Measurements from ENCODE around the gene OR10G4. TPM values are rescaled to one million over a fixed set of nuclear protein-coding genes. Genes with fewer than 3 reads are reported as not detected.
A peak's percentile ranks its signal among the peaks of the same experiment; 100 is the strongest.

OR10G4 gene
- total and polyA plus RNA-seq, 2 of the 8 experiments (the other 6 are each of a cell fraction or from before 2014, with no cell fraction given) = 0.14 TPM; not detected in 1

GRCh38 chr11:123976770-123977560 lies 35.8 kb upstream of the OR10G4 start:
- Histone ChIP-seq H2AFZ (ENCODE audit: low read length) (no peak overlapping the region; the same call in 1 of the 2 replicates), H3K14ac (ENCODE audit: insufficient read length) (peak overlapping the region; percentile 52), H4K8ac (ENCODE audit: extremely low read depth, insufficient read depth, low read length) (no peak overlapping the region), H3K18ac (ENCODE audit: extremely low read depth, low read length) (no peak overlapping the region), H3K36me3 (ENCODE audit: control insufficient read depth in 2 of 4, insufficient read depth in 4 of 4, low read length in 3 of 4) (no peaks in the 10 kb centered on the region), H2BK15ac (ENCODE audit: low read length) (no peak overlapping the region), H3K9me3 (ENCODE audit: insufficient read depth in 2 of 2, low read depth in 1 of 2, low read length in 1 of 2) (no peaks in the 10 kb centered on the region), H3K56ac (replicated peaks; ENCODE audit: insufficient read length, low read depth, low read length) (no peak overlapping the region), H3K4me2 (ENCODE audit: insufficient read depth in 1 of 2, low read depth in 2 of 2, low read length in 2 of 2) (no peak overlapping the region), H4K91ac (replicated peaks; ENCODE audit: insufficient read length, low read length) (no peak overlapping the region), H2AK5ac (ENCODE audit: low read depth, low read length) (no peak overlapping the region), H2BK120ac (replicated peaks; ENCODE audit: low read depth, low read length) (no peak overlapping the region), H3K79me1 (ENCODE audit: low read depth, low read length) (no peaks in the 10 kb centered on the region), H4K20me1 (replicated peaks in 1 of 2; ENCODE audit: control insufficient read depth in 1 of 2, insufficient read depth in 2 of 2, low read length in 2 of 2) (no peaks in the 10 kb centered on the region), H3K9ac (replicated peaks in 1 of 4; ENCODE audit: extremely low read depth in 1 of 4, low read depth in 3 of 4, low read length in 3 of 4) (no peak overlapping the region), H4K5ac (ENCODE audit: insufficient read length, low read depth, low read length) (no peak overlapping the region), H3K27ac (ENCODE audit: low read depth, low read length) (no peak overlapping the region), H3K23ac (ENCODE audit: insufficient read length) (no peak overlapping the region), H3K4me1 (replicated peaks in 1 of 4; ENCODE audit: control insufficient read depth in 3 of 4, insufficient read depth in 4 of 4, low read length in 3 of 4) (0 out of 7 replicates have a peak, but pooled peaks cover 0 to 2% (median 0%) of the 10 kb centered on the region in 4 experiments), H3K79me2 (ENCODE audit: control insufficient read depth in 1 of 2, insufficient read depth in 2 of 2, low read length in 2 of 2) (no peaks in the 10 kb centered on the region), H3K4me3 (ENCODE audit: extremely low read depth in 1 of 4, insufficient read depth in 2 of 4, low read depth in 3 of 4, low read length in 4 of 4) (no peak overlapping the region), H3K23me2 (ENCODE audit: low read depth, low read length) (no peaks in the 10 kb centered on the region), H2BK20ac (ENCODE audit: low read length) (no peak overlapping the region), H2BK12ac (ENCODE audit: low read depth, low read length) (peak overlapping the region; percentile 21; the same call in 1 of the 2 replicates), H2BK5ac (ENCODE audit: low read depth, low read length) (no peak overlapping the region), H3K4ac (replicated peaks; ENCODE audit: insufficient read length, low read depth, low read length) (no peak overlapping the region), H3K27me3 (replicated peaks in 1 of 4; ENCODE audit: control insufficient read depth in 3 of 4, extremely low read depth in 1 of 4, insufficient read depth in 3 of 4, low read length in 3 of 4) (no peaks in the 10 kb centered on the region)
- DNase-seq (ENCODE audit: low read depth in 1 of 2, low spot score in 2 of 2) (no peak), FAIRE-seq (no peak)
- ChIA-PET POLR2A (ENCODE audit: partially characterized antibody) (no interaction called here), CTCF (ENCODE audit: partially characterized antibody) (interaction anchor here (0.7 to 1.5 kb wide), 2 partner anchors 21 to 330 kb away, joined by 3 to 4 read pairs; no protein-coding TSS in a partner anchor)
- WGBS, 2 experiments (ENCODE audit: extremely low coverage in 1 of 2, insufficient coverage in 1 of 2, insufficient read length in 1 of 2, insufficient replicate concordance in 2 of 2, low coverage in 1 of 2, low lambda C conversion rate in 2 of 2, missing lambda C conversion rate in 1 of 2) = 90% methylated on average over 17 of the region's 18 CpGs; no CpG with 5 or more reads in 1 of the 2 experiments
- TF ChIP-seq JUND (IDR thresholded peaks at IDR 0.05; ENCODE audit: low read length) = no peak
- TF ChIP-seq TAF7 (optimal IDR thresholded peaks at IDR 0.05; ENCODE audit: borderline replicate concordance, low read depth, low read length) = no peak
- no peak for TF ChIP-seq RAD21 (IDR thresholded peaks at IDR 0.05 in 1 of 2, conservative IDR thresholded peaks at IDR 0.05 in 1 of 2; ENCODE audit: low read depth in 2 of 2, low read length in 2 of 2)
- TF ChIP-seq USF2 (IDR thresholded peaks at IDR 0.05; ENCODE audit: low read length) = no peak
- TF ChIP-seq SIRT6 (IDR thresholded peaks at IDR 0.05; ENCODE audit: low read length) = no peak
- TF ChIP-seq MAFK (IDR thresholded peaks at IDR 0.05; ENCODE audit: low read depth, low read length) = no peak

Data from H1 (cell line).